Fibroblast of lung (primary cell): ENCODE results near the gene SHROOM3. TPM values are rescaled to one million over a fixed set of nuclear protein-coding genes. Genes with fewer than 3 reads are reported as not detected.

ENCODE experiments used
- DNase-seq, 2 donors: peaks; one replicate each; pipeline versions ENCODE4 v3.0.0 to v3.0.0-alpha.2; 2010; ENCODE audit warnings: low read depth in 2 of 2
- H2AFZ ChIP-seq: 2 replicates; pipeline ENCODE4 v1.5.1; 2012; ENCODE audit warnings: low read length, control low read depth, inconsistent platforms
- H3K27ac ChIP-seq: 2 replicates; pipeline ENCODE4 v1.5.1; 2011; ENCODE audit warnings: low read length, control low read depth; ENCODE audit not compliant: insufficient read depth
- H3K27me3 ChIP-seq: 2 replicates; pipeline ENCODE4 v1.5.1; 2011; ENCODE audit warnings: mild to moderate bottlenecking, low read length; ENCODE audit not compliant: control insufficient read depth, insufficient read depth
- H3K36me3 ChIP-seq: 2 replicates; pipeline ENCODE4 v1.5.1; 2011; ENCODE audit warnings: low read length; ENCODE audit not compliant: control insufficient read depth, insufficient read depth
- H3K4me1 ChIP-seq: 2 replicates; pipeline ENCODE4 v1.5.1; 2011; ENCODE audit warnings: low read length; ENCODE audit not compliant: control insufficient read depth, insufficient read depth; ENCODE audit errors: extremely low read depth
- H3K4me2 ChIP-seq: 2 replicates; pipeline ENCODE4 v1.5.1; 2011; ENCODE audit warnings: low read length, control low read depth; ENCODE audit not compliant: insufficient read depth; ENCODE audit errors: extremely low read depth
- H3K4me3 ChIP-seq, 4 experiments: fragments of 200-600 bp in 1 of 4; sonication (generic) in 1 of 4; replicated peaks in 1 of 4; 2 replicates each; pipeline ENCODE4 v1.5.1; 2011 to 2016; ENCODE audit warnings: low read length in 4 of 4, low read depth in 3 of 4, mild to moderate bottlenecking in 3 of 4, control low read depth in 2 of 4, inconsistent platforms in 1 of 4, mixed read lengths in 1 of 4; ENCODE audit not compliant: insufficient read depth in 1 of 4; ENCODE audit errors: control extremely low read depth in 1 of 4
- H3K79me2 ChIP-seq: 2 replicates; pipeline ENCODE4 v1.5.1; 2012; ENCODE audit warnings: mild to moderate bottlenecking, low read length, inconsistent platforms; ENCODE audit not compliant: control insufficient read depth, insufficient read depth
- H3K9ac ChIP-seq: 2 replicates; pipeline ENCODE4 v1.5.1; 2011; ENCODE audit warnings: mild to moderate bottlenecking, low read length, control low read depth; ENCODE audit not compliant: insufficient read depth
- H3K9me3 ChIP-seq: 2 replicates; pipeline ENCODE4 v1.5.1; 2012; ENCODE audit warnings: low read depth, low read length; ENCODE audit not compliant: control insufficient read depth, insufficient read depth
- H4K20me1 ChIP-seq: 2 replicates; pipeline ENCODE4 v1.5.1; 2011; ENCODE audit warnings: low read length; ENCODE audit not compliant: control insufficient read depth, insufficient read depth; ENCODE audit errors: extremely low read depth
- EZH2 ChIP-seq: IDR thresholded peaks from 2 replicates; pipeline ENCODE4 v1.5.1; 2012; ENCODE audit warnings: low read length, control low read depth, mild to moderate bottlenecking; ENCODE audit errors: missing control alignments
- polyA plus RNA-seq, 2 donors: library from polyadenylated mRNA; depleted of rRNA in 1 of 2; stranded (reverse) in 1 of 2; unstranded in 1 of 2; fragments of >200 nt; gene quantifications; 2 replicates each; pipeline ENCODE4 v1.2.1, GENCODE V29; 2011 to 2012; ENCODE audit warnings: missing spikeins in 1 of 2
- total RNA-seq: library from RNA; depleted of rRNA; stranded (reverse); fragments of >200 nt; gene quantifications from 2 replicates; pipeline ENCODE4 v1.2.1, GENCODE V29; 2014
- TF ChIP-seq, protein P1 (sequence below), 2 donors: IDR thresholded peaks in 1 of 2; conservative IDR thresholded peaks in 1 of 2; 1 replicate in 1 of 2; 2 replicates in 1 of 2; pipeline ENCODE4 v1.5.1; 2011 to 2012; ENCODE audit warnings: low read length in 2 of 2, control low read depth in 1 of 2, inconsistent platforms in 1 of 2, low read depth in 1 of 2, mild to moderate bottlenecking in 1 of 2

SHROOM3 gene
- total and polyA plus RNA-seq, 2 donors (not counting 1 experiment from before 2014, with no cell fraction given): 9.9 to 23.9 TPM

DNA sequence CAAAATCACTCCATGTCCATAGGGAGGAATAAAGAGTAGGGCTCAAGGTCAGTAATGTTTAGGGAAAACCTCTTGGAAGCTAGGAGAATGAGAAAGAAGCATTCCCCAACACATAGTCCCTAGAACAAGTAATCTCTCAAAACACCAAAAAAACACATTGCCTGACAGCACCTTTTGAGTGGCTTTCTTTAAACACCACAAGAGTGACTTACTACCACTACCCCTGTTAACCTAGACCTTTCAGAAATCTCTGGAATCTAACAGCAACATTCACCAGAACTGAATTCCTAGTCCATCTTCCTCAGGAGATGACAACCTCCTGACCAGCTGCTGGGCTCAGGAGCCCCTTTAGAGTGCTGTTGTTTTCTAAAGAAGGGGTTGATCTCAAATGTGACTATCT is 320.7 kb downstream of the SHROOM3 start:
- H3K79me2 ChIP-seq: no peaks in the 10 kb centered on the region
- no peak overlapping the region for H2AFZ ChIP-seq
- no peaks in the 10 kb centered on the region for H4K20me1 ChIP-seq
- TF ChIP-seq, protein P1, sequence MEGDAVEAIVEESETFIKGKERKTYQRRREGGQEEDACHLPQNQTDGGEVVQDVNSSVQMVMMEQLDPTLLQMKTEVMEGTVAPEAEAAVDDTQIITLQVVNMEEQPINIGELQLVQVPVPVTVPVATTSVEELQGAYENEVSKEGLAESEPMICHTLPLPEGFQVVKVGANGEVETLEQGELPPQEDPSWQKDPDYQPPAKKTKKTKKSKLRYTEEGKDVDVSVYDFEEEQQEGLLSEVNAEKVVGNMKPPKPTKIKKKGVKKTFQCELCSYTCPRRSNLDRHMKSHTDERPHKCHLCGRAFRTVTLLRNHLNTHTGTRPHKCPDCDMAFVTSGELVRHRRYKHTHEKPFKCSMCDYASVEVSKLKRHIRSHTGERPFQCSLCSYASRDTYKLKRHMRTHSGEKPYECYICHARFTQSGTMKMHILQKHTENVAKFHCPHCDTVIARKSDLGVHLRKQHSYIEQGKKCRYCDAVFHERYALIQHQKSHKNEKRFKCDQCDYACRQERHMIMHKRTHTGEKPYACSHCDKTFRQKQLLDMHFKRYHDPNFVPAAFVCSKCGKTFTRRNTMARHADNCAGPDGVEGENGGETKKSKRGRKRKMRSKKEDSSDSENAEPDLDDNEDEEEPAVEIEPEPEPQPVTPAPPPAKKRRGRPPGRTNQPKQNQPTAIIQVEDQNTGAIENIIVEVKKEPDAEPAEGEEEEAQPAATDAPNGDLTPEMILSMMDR (conservative IDR thresholded peaks at IDR 0.05 in 1 of 2, IDR thresholded peaks at IDR 0.05 in 1 of 2; ENCODE audit: low read depth in 1 of 2, low read length in 2 of 2): no peak
- no peak for TF ChIP-seq EZH2
- DNase-seq: peak in 1 of 2 donors; percentile 57
- peaks cover 43% of the 10 kb centered on the region for H3K4me1 ChIP-seq
- H3K27me3 ChIP-seq: no peaks in the 10 kb centered on the region
- no peak overlapping the region for H3K4me3 ChIP-seq
- peak overlapping the region; percentile 96 for H3K27ac ChIP-seq
- no peaks in the 10 kb centered on the region for H3K9me3 ChIP-seq
- no peak overlapping the region for H3K9ac ChIP-seq
- no peak overlapping the region for H3K4me2 ChIP-seq
- peaks cover 14% of the 10 kb centered on the region for H3K36me3 ChIP-seq

DNA sequence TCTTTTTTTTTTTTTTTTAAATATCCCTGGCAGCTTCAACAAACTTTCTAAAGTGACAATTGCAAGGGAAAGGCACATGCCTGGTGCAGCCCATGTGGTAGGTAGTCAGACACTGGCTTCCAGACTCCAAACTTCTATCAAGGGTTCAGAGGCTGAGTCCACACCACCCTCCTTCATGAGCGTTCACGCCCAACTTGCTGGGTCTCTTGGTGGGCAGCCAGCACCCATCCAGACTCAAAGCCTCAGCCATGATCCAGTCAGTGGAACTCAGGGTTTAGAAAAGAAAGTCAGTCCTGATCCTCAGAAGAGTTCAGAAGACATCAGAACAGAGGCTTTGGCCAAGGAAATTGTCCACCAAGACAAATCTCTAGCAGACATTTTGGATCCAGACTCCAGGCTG is 321.4 kb downstream of the SHROOM3 start:
- Histone ChIP-seq H3K4me2 (no peak overlapping the region), H3K27me3 (no peaks in the 10 kb centered on the region), H3K36me3 (peaks cover 14% of the 10 kb centered on the region), H3K4me1 (peaks cover 43% of the 10 kb centered on the region), H3K9me3 (no peaks in the 10 kb centered on the region), H3K4me3 (no peak overlapping the region), H4K20me1 (no peaks in the 10 kb centered on the region), H3K27ac (no peak overlapping the region), H3K79me2 (no peaks in the 10 kb centered on the region), H3K9ac (no peak overlapping the region), H2AFZ (no peak overlapping the region)
- TF ChIP-seq, protein P1 (conservative IDR thresholded peaks at IDR 0.05 in 1 of 2, IDR thresholded peaks at IDR 0.05 in 1 of 2; ENCODE audit: low read depth in 1 of 2, low read length in 2 of 2): no peak
- TF ChIP-seq EZH2: no peak
- no peak for DNase-seq

DNA sequence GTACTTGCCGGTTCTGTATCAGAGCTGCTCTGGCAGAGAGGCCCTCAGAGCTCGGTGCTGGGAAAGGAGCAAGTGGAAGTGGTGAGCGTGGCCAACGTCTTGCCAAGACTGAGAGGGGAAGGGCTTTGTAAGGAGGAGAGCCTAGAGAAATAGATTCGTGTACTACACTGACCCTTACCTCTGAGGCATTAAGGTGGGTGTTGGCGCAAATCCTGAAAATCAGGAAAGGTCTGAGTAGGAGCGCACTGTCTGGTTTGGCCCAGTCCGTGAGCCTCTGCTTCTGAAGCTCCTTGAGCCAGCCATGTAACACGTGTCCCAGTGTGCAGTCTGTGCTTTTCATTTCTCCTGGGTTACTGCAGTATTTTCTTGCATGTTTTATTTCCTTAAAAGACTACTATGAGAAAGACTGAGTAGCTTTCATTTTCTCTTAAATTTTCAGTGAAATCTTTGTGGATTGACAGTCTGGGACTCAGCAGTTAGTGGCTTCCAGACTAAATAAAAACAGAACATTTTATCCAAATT is 322.4 kb downstream of the SHROOM3 start:
- Histone ChIP-seq H3K4me1 (peaks cover 40% of the 10 kb centered on the region), H4K20me1 (no peaks in the 10 kb centered on the region), H3K36me3 (peaks cover 17% of the 10 kb centered on the region)

More for the DNA sequence above, 322.4 kb downstream of the SHROOM3 start:
- Histone ChIP-seq H3K9me3 (no peaks in the 10 kb centered on the region), H3K9ac (no peak overlapping the region), H3K27me3 (no peaks in the 10 kb centered on the region), H3K27ac (peak overlapping the region; percentile 51), H2AFZ (no peak overlapping the region), H3K4me3 (no peak overlapping the region), H3K4me2 (no peak overlapping the region), H3K79me2 (no peaks in the 10 kb centered on the region)
- TF ChIP-seq, protein P1 (conservative IDR thresholded peaks at IDR 0.05 in 1 of 2, IDR thresholded peaks at IDR 0.05 in 1 of 2; ENCODE audit: low read depth in 1 of 2, low read length in 2 of 2): no peak
- no peak for DNase-seq
